WTC11 (cell line): ENCODE results near the gene NAA20. TPM values are rescaled to one million over a fixed set of nuclear protein-coding genes. Genes with fewer than 3 reads are reported as not detected.

Experiments
- total RNA-seq: library from RNA; stranded (reverse); gene quantifications from 3 replicates; pipeline ENCODE4 v1.2.3, GENCODE V29; 2021

NAA20 gene
- total RNA-seq, 1 experiment from 2014 or later, result 34.0 TPM

Other genes with a start within 250 kb of the NAA20 start
- 21.8 to 22.6 TPM (median 22.2 TPM) in 3 replicates for gene CRNKL1, start 35.1 kb downstream of the NAA20 start, total RNA-seq
- gene CFAP61, start 35.2 kb downstream of the NAA20 start, total RNA-seq, result 0.18 to 0.61 TPM in 2 of 3 replicates, not detected in the other